Thyroid gland (tissue), 4 donors: ENCODE results near the gene TMPRSS4. TPM values are rescaled to one million over a fixed set of nuclear protein-coding genes. Genes with fewer than 3 reads are reported as not detected.

Experiments
- DNase-seq, 2 donors: peaks; one replicate each; pipeline ENCODE4 v3.0.0-alpha.2; 2019
- H3K27ac ChIP-seq, 3 donors: fragments of 200-600 bp; sonication (generic); 1 replicate in 2 of 3; 2 replicates in 1 of 3; pipeline ENCODE4 v1.5.1; 2016 to 2019; ENCODE audit warnings: mild to moderate bottlenecking in 1 of 3, moderate library complexity in 1 of 3
- H3K27me3 ChIP-seq: fragments of 200-600 bp; sonication (generic); one replicate; pipeline ENCODE4 v1.5.1; 2019
- H3K36me3 ChIP-seq, 2 donors: fragments of 200-600 bp; sonication (generic); one replicate each; pipeline ENCODE4 v1.5.1; 2016 to 2019
- H3K4me1 ChIP-seq, 2 donors: fragments of 200-600 bp; sonication (generic); one replicate each; pipeline ENCODE4 v1.5.1; 2017 to 2019
- H3K4me3 ChIP-seq, 3 donors: fragments of 200-600 bp; sonication (generic); replicated peaks in 1 of 3; 1 replicate in 2 of 3; 2 replicates in 1 of 3; pipeline ENCODE4 v1.5.1; 2016; ENCODE audit warnings: mild to moderate bottlenecking in 1 of 3
- H3K9me3 ChIP-seq: fragments of 200-600 bp; sonication (generic); one replicate; pipeline ENCODE4 v1.5.1; 2017
- CTCF ChIP-seq, 6 experiments: fragments of 200-600 bp in 3 of 6; fragments of 450-650 bp in 3 of 6; sonication (generic) in 3 of 6; IDR thresholded peaks; one replicate each; pipeline ENCODE4 v1.5.1; 2016 to 2019; ENCODE audit warnings: antibody characterized with exemption in 6 of 6, mild to moderate bottlenecking in 2 of 6, inconsistent platforms in 1 of 6, moderate library complexity in 1 of 6
- POLR2A ChIP-seq, 2 donors: fragments of 450-650 bp; IDR thresholded peaks; one replicate each; pipeline ENCODE4 v1.6.1; 2017; ENCODE audit warnings: antibody characterized with exemption in 2 of 2, mild to moderate bottlenecking in 2 of 2, moderate library complexity in 1 of 2
- WGBS, 2 donors: methylation state at CpG; one replicate each; pipeline ENCODE4 v1.1.5; 2017; 5-methylcytosine and 5-hydroxymethylcytosine counted together
- intact Hi-C: fragments of 100-400 bp; cut with DNase I; formaldehyde crosslinking; loops from one replicate; pipeline ENCODE4 v1.15.1; 2023
- total RNA-seq, 4 donors: library from RNA; depleted of rRNA; stranded (reverse); fragments of >200 nt; gene quantifications; one replicate each; pipeline ENCODE4 v1.2.3, GENCODE V29; 2016

TMPRSS4 gene
- total RNA-seq, 4 donors from 2014 or later: 0.83 to 1.5 (median 1.1) TPM; not detected in 1

DNA sequence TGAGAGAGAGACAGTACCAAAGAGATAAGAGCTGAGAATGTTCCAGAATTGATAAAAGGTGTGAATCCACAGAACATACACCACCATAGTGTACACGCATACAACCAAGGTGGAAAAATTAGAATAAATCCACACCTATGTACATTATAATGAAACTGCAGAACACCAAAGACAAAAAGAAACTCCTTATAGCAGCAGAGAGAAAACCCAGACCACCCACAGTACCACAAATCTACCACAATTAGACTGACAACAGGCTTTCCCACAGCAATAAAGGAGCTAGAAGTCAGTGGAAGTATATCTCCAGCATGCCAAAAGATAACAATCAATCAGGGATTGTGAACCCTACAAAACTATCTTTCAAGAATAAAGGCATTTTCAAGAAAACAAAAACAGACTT lies 43.9 kb downstream of the TMPRSS4 start:
- Histone ChIP-seq H3K36me3 (no peaks in the 10 kb centered on the region), H3K4me3 (no peak overlapping the region), H3K9me3 (no peaks in the 10 kb centered on the region), H3K27ac (no peak overlapping the region), H3K27me3 (no peaks in the 10 kb centered on the region), H3K4me1 (no peaks in the 10 kb centered on the region)
- no peak for DNase-seq
- TF ChIP-seq POLR2A (IDR thresholded peaks at IDR 0.05) (no peak), CTCF (IDR thresholded peaks at IDR 0.05) (no peak)
- intact Hi-C loops: no loop called here
- WGBS, 2 donors: 91 to 97% methylated on average over 1 of the region's 1 CpG

DNA sequence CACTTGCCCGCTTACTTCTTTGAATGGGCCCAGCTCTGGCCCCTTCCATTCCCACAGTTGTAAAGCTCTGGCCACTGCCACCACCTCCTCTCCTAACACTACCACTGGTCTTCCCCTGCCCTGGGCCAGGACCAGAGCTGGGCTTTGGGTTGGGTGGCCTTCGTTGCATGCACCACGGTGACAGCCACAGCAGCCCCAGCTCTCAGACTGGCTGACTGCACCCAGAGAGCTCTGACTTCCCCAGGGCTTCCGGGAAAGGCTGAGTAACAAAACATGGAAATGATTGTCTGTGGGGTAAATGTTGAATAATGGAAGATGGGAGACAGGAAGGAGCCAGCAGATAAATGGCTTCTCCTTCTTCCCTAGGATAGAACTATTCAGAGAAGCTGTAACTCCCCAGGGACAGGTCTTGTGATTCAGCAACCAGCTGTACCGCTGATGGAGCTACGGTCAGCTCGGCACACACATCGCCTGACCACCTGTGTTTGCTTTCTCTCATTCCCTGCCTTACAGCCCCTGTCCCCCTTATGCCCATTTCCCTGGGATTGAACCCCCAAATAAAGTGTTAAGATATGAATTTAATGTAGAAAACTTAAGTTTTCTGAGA lies 48.2 kb downstream of the TMPRSS4 start:
- Histone ChIP-seq H3K9me3 (no peaks in the 10 kb centered on the region), H3K4me3 (no peak overlapping the region), H3K4me1 (no peaks in the 10 kb centered on the region), H3K27ac (no peak overlapping the region), H3K27me3 (no peaks in the 10 kb centered on the region), H3K36me3 (no peaks in the 10 kb centered on the region)
- TF ChIP-seq CTCF (IDR thresholded peaks at IDR 0.05): no peak
- TF ChIP-seq POLR2A (IDR thresholded peaks at IDR 0.05): no peak
- intact Hi-C loops: no loop called here
- DNase-seq: no peak
- WGBS, 2 donors: 76 to 84% methylated on average over 8 of the region's 8 CpGs

- intact Hi-C loops: no loop called here
These were observed 49.4 kb downstream of the TMPRSS4 start for GRCh38 chr11:118126082-118126838.

GRCh38 chr11:118128310-118128709 lies 51.4 kb downstream of the TMPRSS4 start:
- WGBS, 2 donors: 44 to 50% methylated on average over 4 of the region's 4 CpGs
- no peaks in the 10 kb centered on the region for H3K4me1 ChIP-seq
- H3K9me3 ChIP-seq: no peaks in the 10 kb centered on the region
- no peak for DNase-seq
- TF ChIP-seq CTCF (IDR thresholded peaks at IDR 0.05): no peak
- no peak for TF ChIP-seq POLR2A (IDR thresholded peaks at IDR 0.05)
- no peak overlapping the region for H3K4me3 ChIP-seq
- no peaks in the 10 kb centered on the region for H3K36me3 ChIP-seq
- H3K27ac ChIP-seq: no peak overlapping the region
- intact Hi-C loops: no loop called here
- H3K27me3 ChIP-seq: no peaks in the 10 kb centered on the region

More at GRCh38 chr11:118126082-118126838, 49.4 kb downstream of the TMPRSS4 start:
- no peak overlapping the region for H3K4me3 ChIP-seq
- WGBS, 2 donors: 82 to 91% methylated on average over 7 of the region's 7 CpGs
- no peak overlapping the region for H3K27ac ChIP-seq
- DNase-seq: no peak
- H3K4me1 ChIP-seq: no peaks in the 10 kb centered on the region
- H3K27me3 ChIP-seq: no peaks in the 10 kb centered on the region
- H3K36me3 ChIP-seq: no peaks in the 10 kb centered on the region
- H3K9me3 ChIP-seq: no peaks in the 10 kb centered on the region
- no peak for TF ChIP-seq CTCF (IDR thresholded peaks at IDR 0.05)
- no peak for TF ChIP-seq POLR2A (IDR thresholded peaks at IDR 0.05)
